Fibroblast of peridontal ligament (primary cell): ENCODE measurements around the gene SYNPR.
A peak's percentile ranks its signal among the peaks of the same experiment; 100 is the strongest.

Source experiments
- DNase-seq: peaks from one replicate; pipeline ENCODE4 v3.0.0-alpha.2; 2010; ENCODE audit errors: extremely low read depth

Gene SYNPR

DNA sequence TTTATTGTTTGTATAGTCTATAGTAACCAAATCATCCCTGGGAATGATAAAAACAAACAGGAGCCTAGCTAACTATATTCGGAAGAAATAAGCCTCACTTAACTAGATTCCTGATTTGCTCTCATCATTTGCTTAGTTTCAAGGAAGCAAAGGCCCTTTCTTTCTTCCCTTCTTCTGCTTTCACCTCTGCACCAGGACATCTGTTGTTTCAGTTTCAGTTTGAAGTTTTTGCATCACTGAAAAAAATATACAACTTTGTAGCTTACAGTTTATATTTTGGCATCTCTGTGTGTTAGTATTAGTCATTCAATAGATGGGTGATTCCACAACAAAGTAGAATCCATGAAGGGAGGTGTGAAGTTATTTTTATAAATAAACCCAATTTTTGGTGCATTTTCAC is 260.8 kb downstream of the SYNPR start:
- peak; percentile 41 for DNase-seq

DNA sequence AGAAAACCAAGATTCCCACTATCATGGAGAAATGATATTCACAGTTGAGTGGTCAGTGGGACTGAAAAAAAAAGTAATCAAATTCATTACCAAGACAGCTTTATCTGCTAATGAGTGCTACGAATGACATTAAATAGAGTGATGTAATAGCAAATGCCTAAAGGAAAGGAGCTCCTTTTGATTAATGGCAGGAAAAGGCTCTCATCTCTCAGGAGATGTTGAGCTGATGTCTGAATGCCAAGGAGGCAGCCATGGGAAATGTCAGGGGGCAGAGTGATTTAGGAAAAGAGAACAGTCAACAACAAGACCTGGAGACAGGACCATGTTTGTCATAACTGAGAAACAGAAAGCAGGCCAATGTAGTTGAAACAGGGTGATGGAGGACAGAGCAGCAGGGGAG is 277.7 kb downstream of the SYNPR start:
- no peak for DNase-seq

DNA sequence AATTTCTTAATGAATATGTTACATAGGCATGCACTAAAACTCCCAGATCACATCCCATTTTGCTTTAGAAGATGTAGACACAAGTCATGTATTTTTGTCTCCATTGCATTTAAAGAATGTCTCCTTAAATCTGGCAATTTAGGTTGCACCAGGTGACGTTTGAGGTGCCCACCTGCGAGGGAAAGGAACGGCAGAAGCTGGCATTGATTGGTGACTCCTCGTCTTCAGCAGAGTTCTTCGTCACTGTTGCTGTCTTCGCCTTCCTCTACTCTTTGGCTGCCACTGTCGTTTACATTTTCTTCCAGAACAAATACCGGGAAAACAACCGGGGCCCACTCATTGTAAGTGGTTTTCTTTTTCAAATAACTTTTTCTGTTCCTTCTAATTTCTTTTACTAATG is 278.3 kb downstream of the SYNPR start:
- DNase-seq, result no peak

DNA sequence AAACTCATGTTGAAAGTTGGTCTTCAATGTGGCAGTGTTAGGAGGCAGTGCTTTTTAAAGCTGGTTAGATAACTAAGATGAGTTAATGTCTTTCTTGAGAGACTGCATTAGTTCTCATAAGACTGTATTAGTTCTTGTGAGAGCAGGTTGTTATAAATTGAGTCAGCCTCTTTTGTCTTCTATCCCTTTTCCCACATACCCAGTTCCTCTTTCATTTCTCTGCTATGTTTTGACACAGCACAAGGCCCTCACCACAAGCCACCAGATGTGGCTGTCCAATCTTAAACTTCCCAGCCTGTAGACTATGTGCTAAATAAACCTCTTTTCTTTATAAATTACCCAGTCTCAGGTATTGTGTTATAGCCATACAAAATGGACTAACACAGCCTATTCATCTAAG is 279.8 kb downstream of the SYNPR start:
- no peak for DNase-seq

DNA sequence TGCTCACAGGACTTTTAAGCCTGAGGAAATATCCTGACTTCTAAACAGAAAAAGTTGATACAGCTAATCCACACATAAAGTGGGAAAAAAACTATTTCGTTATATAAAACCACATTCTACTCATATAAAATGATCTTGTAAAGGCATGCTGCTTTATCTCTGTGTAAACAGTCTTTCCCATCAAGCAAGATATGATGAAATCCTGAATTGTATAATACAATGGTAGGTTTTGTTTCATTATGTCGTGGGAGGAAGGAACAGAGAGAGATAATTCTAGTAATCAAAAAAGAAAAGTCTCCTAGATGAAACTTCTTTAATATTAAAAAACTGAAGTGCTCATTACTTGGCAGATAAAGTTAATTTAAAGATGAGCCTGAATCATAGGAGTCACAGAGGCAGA is 281.8 kb downstream of the SYNPR start:
- DNase-seq, result peak; percentile 14

DNA sequence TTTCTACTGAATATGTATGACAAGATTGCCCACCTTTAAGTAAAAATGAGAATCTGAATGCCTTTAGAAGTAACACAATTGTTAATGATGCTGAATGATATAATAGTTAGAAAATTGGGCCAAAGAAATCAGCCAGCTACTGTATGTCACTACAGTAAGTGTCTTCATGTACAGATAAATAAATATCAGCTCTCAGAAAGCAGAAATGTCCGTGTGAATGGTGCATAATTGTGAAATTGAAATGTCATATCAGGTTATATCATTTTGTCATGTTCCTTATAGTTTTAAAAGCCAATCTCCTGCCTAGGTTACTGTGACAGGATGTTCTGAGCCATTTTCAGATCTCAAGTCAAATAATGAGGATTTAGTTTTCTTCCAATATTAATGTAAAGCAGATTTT is 283.8 kb downstream of the SYNPR start:
- DNase-seq, result no peak

DNA sequence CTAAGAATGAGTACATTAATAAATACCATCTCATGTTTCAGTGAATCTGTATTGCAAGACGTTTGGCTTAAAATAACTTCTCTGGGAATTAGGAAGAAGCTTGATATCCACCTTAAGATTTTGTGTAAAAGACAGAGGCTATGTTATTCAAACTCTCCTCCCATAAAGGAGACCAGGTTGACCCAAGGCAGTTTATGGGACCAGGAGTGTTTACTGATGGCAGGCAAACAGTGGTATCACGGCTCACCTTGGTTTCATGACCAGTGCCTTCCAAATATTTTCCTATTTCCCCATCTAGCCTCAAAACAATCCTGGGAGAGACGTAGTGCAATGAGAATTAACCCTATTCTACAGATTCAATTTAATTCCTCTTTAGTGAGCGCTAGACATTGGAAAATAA is 284.2 kb downstream of the SYNPR start:
- DNase-seq, result no peak

DNA sequence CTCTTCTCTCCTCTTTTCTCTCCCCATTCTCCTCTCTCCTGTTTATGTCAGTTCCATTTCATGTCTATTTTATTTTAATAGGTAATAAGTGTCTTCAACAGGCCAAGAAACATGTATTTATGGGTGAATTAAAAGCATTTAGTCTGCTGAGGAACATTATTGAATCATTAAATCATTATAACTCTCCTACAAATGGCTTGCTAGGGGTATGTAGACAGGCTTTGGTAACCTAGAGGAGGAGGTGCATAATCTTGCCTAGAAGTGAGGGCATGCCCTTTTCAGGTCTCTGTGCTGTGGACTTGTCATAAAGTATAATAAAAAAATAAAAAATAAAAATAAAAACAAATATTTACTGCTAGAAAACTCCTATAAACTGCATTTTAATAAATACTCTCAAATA is 285.5 kb downstream of the SYNPR start:
- no peak for DNase-seq

DNA sequence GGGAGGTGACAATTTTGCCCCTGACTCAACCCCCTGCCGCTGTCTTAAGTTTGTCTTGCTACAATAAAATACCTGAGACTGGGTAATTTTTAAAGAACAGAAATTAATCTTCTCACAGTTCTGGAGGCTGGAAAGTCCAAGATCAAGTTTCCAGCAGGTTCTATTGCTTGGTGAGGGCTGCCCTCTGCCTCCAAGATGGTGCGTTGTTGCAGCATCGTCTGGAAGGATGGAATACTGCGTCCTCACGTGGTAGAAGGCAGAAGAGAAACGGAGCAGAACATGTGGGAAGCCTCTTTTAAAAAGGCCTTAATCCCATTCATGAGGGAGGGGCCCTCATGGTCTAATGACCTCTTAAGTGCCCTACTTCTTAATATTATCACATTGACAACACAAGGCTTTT is 287.1 kb downstream of the SYNPR start:
- DNase-seq, result no peak

DNA sequence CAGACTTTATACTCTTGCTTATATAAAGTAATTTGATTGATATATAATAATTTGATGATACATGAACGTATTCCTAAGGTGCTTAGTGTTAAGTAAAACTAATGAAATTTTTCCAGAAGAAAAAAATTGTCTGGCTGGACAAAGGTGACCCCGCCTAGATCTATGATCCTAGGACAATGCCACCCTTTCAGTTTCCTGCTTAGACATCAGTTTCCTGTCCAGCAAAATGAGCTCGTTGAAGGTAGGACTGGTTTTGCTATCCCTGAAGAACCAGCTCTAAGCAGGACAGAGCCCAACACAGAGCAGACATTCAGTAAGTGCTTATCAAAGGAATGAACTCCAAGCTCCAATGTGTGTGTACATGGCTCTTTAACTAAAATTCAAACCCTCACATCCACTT is 293.6 kb downstream of the SYNPR start:
- DNase-seq, result no peak

DNA sequence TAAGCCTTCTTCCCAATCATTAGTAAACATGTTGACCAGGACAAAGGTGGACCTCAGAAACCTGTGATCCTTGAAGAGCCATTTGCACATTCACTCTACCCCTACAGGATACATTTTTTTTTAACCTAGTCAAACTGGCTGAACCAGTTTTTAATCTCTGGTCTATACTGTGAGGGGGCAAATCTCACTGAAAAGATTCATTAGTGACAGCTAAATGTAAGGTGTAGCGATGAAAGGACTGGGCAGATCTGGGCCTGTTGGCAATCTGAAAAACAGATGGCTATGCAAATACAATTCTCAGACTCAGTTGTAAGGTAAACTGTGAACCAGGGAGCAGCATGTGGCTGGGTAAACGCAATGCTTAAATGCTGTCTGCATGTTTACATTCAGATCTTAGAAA is 298.7 kb downstream of the SYNPR start:
- DNase-seq, result no peak

DNA sequence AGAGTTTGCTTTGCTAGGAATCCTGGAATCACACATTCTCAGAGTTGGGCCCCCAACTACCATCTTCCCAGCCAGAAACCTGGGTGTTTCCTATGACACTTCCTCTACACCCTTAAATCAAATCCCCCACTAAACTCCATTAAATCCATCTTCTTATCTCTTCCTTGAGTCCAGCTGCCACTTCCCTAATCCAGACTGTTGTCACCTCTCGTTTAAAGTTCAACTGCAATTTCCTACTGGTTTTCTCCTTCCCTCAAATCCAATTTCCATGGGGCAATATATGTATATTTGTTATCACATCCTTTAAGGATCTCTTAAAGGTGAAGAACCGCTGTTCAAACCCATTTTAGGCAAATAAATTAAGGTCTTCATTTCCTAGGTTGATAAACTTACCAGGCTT is 300.8 kb downstream of the SYNPR start:
- no peak for DNase-seq

DNA sequence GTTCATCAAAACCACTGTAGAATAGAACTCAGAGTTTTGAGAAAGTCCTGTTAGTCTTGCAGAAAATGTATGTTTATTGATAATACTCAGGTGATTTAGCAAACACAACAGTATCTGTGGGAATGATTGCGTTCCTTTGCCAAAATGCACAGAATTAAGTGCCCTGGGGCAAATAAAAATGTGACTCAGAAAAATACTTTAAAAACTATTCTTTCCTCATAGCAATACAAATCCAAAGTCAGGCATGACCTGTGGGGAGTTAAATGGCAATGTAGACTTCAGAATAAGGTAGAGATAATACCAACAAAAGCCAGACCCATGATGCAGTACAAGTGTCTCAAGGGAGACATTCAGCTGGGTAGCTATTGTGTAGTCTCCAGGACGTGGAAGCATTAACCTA is 302.0 kb downstream of the SYNPR start:
- no peak for DNase-seq

DNA sequence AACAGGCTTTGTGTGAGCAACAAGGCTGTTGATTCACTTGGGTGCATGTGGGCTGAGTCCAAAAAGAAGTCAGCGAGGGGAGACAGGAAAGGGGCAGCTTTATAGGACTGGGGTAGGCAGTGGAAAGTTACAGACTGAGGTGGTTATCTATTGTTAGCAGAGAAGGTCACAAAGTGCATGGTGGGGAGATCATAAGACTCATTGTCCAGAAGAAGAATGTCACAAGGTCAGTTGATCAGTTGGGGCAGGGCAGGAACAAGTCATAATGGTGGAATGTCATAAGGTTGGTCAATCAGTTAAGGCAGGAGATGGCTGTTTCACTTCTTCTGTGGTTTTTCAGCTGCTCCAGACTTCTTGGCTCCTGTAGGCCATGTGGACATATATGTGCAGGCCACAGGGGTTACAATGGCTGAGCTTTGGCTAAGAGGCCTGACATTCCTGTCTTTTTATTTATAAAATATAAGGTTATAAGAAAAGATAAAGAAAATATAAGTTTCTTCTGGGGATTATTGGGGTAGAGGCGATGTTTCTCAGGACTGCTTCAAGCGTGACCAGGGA is 304.9 kb downstream of the SYNPR start:
- DNase-seq, result no peak

DNA sequence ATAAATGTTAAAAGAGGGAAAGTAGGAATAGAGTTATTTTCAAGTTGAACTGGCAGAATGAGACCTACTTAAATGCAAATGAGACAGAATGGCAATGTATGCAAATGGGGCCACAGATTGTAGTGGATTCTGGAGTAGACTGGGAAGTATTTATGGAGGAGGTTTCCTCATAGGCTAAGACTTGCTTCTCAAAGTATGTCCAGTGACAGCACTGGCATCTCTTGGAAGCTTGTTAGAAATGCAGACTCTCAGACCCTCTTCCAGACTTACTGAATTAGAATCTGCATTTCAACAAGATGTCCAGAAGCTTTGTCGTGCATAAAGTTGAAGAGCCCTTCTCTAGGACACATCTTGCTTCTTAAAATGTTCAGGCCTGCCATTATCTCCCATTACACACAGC is 306.6 kb downstream of the SYNPR start:
- no peak for DNase-seq

DNA sequence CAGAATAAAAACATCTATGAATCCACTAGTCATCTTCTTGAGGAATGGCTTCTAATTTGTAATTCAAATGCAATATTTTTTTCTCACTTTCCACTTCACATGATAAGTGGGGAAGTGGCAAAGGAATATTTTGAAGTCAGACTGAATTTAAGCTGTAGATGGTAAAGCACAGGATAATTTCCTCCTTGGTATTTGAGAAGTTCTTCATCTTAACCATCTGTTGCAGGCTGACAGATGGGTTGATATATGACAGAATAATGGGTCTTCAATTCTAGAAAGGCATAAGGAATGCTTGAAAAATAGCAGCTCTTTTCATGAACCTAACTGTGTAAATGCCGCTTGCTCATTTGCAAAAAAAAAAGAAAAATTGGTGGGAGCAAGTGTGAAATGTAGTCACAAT is 307.8 kb downstream of the SYNPR start:
- no peak for DNase-seq

DNA sequence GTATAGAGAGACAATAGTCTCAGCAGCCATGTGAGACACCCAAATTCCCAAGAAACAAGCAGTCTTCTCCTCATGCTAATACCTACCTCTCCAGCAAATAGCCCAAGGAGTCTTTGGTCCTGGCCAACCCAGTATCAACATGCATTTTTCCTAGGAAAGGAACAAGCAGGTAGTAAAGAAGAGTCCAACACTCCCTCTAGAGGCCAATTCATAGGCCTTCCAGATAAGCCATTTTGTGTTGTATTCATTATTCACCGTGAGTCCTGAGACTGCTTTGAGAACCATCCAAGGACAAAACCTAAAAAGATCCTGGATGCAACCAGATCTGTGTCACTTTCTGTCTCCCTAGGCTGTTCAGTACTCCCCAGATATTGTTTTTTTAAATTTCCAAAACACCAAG is 310.8 kb downstream of the SYNPR start:
- DNase-seq, result no peak

DNA sequence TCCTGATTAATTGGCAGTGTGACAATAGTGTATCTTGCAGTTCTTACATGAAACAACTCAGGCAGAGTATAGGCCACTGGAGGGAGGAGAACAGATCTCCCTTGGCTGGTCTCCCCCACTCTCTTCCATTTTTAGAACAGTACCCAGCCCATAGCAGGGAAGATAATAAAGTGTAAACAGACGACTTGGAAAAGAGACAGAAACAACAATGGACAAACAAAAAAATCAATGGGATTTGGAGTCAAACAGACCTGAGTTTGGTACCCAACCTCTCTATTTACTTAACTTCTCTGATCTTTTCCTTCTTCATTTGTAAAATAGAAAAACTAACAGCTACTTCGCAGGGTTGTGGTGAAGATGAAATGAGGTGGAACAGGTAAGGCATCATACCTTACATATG is 315.7 kb downstream of the SYNPR start:
- no peak for DNase-seq

DNA sequence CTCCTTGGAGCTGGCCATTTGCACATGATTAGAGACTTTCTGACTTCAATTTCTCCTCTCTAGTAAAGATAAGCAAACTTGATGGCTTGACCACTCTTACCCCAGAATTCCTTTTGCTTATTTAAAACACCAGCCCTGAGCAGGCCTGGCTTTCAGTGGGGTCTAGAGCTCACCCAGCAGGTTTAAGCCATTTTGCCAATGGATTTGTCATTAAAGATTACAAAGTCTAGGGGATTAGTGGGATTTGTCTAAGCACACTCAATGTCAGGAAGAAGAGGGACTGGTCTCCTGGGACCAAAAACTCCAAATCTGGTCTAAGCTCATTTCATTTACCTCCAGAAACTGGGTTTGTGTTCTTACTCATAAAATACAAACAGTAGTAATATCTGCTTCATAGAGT is 317.1 kb downstream of the SYNPR start:
- no peak for DNase-seq

DNA sequence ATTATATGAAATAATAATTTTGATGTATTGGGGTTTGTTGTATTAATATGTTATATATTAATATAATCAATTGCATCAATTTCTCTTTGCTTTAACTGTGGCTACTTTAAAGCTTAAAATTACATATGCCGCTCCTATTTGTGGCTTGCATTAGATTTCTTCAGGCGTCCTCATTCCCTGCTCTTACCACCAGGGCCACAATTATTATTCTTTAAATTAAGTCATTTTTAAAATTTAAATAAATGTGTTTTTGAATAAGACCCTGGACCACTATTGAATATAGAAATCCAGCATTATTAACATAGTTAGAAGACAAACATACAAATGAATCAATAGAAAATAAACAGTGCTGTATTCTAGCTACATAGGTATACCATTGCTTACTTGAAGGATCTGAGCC is 318.9 kb downstream of the SYNPR start:
- no peak for DNase-seq

DNA sequence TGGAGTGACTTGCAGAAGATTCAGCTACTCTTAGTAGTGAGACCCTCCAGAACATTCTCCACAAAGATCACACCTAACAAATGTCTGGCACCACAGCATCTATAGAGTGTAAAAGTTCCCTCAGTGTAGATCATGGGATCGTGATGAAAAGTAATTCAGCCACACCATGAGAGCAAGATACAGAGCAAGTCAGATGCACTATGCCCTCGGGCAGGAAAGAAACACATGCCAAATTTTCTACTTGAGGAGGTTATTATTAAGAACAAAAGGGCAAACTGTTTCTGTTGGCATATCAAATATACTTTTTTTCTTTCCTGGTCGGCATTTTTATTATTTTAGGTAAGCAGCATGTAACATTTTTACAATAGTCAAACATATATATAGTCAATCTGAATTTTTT is 329.6 kb downstream of the SYNPR start:
- no peak for DNase-seq

DNA sequence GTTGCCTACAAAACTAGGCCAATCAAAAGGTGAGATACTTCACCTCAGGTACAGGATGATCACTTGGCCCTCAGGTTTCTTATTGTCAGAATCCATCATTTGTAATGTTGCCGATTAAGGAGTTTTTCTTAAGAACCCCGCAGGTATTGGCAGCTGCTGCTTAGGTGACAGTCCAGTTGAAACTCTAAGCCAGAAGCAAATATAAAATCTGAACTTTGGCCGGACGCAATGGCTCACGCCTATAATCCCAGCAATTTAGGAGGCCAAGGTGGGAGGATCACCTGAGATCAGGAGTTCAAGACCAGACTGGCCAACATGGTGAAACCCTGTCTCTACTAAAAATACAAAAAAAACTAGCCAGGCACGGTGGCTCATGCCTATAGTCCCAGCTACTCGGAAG is 331.3 kb downstream of the SYNPR start:
- no peak for DNase-seq

DNA sequence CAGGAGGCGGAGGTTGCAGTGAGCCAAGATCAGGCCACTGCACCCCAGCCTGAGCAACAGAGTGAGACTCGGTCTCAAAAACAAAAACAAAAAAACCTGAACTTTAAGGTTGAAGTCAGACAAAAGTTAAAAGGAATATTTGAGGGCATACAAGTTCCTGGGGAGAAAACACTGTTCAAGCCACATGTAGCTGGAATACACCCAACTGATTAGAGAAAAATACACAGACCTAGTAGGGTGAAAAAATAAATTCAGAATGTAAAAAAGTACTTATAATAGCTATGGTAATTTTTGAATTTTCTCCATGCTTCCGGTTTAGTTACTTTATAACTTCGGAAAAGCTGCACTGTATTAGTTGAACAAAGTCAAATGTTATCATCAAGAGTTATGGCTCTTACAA is 331.7 kb downstream of the SYNPR start:
- no peak for DNase-seq

DNA sequence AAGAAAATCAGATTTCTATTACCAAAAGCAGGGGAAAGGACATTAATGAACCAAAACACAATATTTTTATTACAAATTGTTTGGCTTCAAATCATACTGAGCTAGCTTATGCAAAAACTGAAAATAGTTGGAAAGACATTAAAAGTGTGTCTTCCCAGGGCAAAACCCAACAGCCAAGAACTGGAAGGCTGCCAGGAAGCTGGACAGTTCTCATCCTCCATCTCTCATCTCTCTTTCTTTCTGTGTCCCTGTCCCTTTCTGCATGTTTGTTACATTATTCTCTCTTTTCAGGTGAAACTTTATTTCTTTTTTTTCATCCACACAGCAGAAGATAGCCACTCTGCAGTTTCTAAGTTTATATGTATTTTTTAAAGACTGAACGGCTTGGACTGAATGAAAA is 333.3 kb downstream of the SYNPR start:
- DNase-seq, result no peak

DNA sequence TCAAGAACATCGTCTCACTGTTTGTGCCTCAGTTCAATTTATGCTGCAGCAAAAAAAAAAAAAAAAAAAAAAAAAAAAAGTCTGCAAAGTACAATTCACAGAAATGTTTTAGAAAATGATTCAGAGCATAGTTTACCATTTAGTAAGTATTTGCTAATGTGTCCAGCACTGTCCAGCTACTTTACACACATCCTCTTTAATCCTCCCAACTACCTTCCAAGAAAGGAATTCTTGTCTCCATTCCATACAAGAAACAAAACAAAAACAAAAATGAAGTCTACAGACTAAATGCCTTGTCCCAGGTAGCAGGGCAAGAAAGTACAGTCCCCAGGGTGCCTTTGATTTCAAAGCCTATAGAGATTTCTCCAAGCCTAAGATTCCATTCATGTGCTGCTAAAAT is 335.5 kb downstream of the SYNPR start:
- peak; percentile 42 for DNase-seq
